HG03280 (cell line): ENCODE results near the gene ZBTB49.
"Not testable (repeated sequence)": the region's sequence is repeated elsewhere in the genome, so short reads cannot be mapped to it uniquely, and the experiment has no call there.

Source experiments
- ATAC-seq: cut with Tn5 transposase; IDR thresholded peaks from one replicate; pipeline ENCODE4 v1.9.1; 2021; ENCODE audit warnings: mild to moderate bottlenecking, moderate library complexity; ENCODE audit not compliant: unreplicated experiment

ZBTB49 gene

GRCh38 chr4:4289941-4290850 is at the start of gene ZBTB49, which contains the start of gene LYAR:
ZBTB49 (plus strand) TSS chr4:4290251; CDS start chr4:4299946, 9,695 bp downstream.
LYAR (minus strand) TSS chr4:4290154; CDS start chr4:4283742, 6,412 bp downstream.
- peak; percentile 87 for ATAC-seq

- ATAC-seq, result no peak
Observed at GRCh38 chr4:4245172-4245571, 44.9 kb upstream of the ZBTB49 start.

- peak; percentile 8 for ATAC-seq
Observed at GRCh38 chr4:4247696-4248028, 42.4 kb upstream of the ZBTB49 start.

- ATAC-seq, result peak; percentile 97
Observed at GRCh38 chr4:4248029-4248884, 41.8 kb upstream of the ZBTB49 start, which contains the start of gene TMEM128. TMEM128 (minus strand) TSS chr4:4248223; CDS start chr4:4248202, 21 bp downstream.

DNA sequence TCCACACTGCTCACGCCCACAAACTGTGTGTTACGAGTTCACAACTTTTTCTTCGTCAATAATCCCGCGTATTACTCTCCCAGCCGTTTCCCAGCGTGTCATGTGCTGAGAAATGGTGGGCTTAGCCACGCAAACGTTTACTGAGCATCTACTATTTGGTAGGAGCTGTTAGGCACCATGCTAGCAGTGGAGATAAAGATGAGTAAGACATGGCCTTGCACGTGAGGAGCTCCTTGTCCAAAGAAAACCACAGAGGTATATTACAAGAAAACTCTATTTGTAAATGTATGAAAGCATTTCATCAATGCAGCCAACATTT is 41.2 kb upstream of the ZBTB49 start:
- no peak for ATAC-seq

DNA sequence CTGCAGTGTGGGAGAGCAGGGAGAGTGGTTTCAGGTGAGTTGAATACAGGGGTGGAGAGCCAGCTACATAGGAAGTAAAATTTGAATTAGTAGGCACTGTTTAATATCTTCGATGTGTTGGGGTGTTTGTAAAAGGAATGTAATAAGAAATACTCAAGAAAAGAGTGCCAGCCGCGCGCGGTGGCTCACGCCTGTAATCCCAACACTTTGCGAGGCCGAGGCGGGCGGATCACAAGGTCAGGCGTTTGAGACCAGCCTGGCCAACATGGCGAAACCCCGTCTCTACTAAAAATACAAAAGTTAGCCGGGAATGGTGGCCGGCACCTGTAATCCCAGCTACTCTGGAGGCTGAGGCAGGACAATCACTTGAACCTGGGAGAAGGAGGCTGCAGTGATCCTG is 40.7 kb upstream of the ZBTB49 start:
- ATAC-seq, result not testable (repeated sequence)

GRCh38 chr4:4249866-4250265 is 40.2 kb upstream of the ZBTB49 start:
- no peak for ATAC-seq

- no peak for ATAC-seq
Observed at GRCh38 chr4:4254199-4254598, 35.9 kb upstream of the ZBTB49 start.

DNA sequence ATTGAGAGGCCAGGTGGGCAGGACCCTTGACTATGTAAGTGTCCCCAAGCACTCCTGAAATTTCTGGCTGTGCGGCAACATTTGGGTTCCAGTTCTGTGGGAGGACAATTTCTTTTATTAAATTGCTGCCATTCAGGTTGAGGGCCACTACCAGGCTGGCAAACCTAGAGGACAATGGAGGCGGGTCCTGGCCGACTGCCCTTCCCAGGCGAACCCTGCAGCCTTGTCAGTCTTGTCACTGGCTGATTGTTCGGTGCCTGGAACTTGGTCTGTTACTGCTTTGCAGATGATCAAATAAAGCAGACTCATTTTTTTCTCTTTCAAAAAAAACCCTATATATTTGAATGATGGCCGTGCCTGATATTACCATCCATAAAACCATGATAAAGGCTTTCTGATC is 35.4 kb upstream of the ZBTB49 start:
- no peak for ATAC-seq

DNA sequence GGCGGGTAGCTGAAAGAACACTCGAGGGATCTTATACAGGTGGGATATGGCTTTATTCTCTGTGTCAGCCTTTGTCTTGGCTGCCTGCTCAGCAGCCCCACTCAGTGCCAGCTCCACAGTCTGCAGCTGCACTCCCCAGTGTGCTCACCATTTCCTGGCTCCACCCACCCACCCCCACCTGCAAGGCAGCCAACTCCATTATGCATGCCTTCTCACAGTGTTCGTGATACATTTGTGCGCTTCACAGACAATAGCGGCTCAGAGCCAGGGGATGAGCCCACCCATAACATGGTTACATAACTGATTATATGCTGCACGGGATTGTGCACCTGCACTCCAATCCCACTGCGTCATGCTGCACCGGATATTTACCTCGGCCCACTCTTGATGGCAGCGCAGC is 33.3 kb upstream of the ZBTB49 start:
- ATAC-seq, result no peak

DNA sequence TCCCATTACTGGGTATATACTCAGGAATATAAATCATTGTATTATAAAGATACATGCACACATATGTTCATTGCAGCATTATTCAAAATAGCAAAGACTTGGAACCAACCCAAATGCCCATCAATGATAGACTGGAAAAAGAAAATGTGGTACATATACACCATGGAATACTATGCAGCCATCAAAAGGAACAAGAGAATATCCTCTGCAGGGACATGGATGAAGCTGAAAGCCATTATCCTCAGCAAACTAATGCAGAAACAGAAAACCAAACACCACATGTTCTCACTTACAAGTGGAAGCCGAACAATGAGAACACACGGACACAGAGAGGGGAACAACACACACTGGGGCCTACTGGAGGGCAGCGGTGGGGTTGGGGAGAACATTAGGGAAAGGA is 32.3 kb upstream of the ZBTB49 start:
- not testable (repeated sequence) for ATAC-seq

GRCh38 chr4:4259484-4260100 is 30.5 kb upstream of the ZBTB49 start:
- no peak for ATAC-seq

DNA sequence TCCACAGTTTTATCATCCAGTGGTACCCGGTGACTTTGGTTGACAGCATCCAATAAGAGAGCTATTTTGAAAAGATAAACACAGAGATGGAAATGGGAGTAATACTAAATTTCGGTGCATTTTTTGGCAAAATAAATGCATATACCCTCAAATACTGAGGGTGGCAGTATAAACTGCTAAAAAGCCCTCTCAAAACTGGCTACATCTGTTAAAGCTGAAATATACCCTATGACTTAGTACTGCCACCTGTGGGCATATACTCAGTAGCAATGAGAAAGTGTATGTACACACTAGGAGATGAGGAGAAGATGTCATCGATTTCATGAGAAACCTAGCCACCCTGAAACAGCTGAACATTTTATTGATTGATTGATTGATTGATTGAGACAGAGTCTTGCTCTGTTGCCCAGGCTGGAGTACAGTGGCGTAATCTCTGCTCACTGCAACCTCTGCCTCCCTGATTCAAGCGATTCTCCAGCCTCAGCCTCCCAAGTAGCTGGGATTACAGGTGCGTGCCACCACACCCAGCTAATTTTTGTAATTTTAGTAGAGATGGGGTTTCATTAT is 29.8 kb upstream of the ZBTB49 start:
- peak; percentile 69 for ATAC-seq

GRCh38 chr4:4267981-4268380 is 22.1 kb upstream of the ZBTB49 start:
- no peak for ATAC-seq

DNA sequence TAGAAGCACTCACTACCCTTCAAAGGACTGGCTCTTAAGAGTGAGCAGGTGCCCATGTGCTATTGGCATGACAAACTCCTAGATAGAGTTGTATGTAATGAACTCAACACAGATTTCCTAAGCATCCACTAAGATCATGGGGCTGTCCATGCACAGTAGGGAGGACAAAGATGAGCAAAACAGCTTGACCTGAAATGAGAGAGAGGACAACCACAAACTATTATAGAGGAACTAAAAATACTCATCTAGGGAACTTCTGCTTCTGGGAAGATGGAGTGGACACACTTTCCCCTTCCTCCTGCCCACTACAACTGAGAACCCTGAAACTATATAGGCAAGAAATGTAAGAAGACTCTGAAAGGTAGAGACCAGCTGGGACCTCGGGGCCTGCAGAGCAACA is 21.3 kb upstream of the ZBTB49 start:
- ATAC-seq, result no peak

DNA sequence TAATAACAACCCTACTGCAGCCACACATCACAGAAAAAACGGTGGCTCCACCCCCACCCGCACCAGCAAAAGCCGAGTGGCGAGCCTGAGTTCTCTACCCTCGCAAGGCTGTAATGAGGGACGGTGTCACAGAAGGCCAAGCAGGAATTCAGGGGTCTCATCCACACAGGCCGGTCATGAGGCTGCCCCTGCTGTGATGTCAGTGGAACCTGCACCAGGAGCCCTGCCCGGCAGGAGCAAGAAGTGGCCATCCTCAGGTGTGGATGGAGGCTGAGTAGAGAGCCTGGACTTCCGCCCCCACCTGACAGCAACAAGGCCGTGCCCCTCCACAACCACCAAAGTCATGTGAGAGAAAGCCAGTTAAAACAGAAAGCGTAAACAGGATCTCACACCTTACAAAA is 20.7 kb upstream of the ZBTB49 start:
- no peak for ATAC-seq

DNA sequence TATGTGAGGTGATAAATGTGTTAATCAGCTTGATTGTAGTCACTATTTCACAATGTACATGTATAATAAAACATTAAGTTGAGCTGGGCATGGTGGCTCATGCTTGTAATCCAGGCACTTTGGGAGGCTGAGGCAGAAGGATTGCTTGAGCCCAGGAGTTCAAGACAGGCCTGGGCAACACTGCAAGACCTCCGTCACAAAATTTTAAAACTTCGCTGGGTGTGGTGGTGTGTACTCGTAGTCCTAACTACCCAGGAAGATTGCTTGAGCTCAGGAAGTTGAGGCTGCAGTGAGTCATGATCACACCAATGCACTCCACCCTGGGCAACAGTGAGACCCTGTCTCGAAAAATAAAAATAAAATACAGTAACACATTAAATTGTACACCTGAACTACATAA is 20.2 kb upstream of the ZBTB49 start:
- ATAC-seq, result no peak

- ATAC-seq, result no peak
Observed at GRCh38 chr4:4270529-4270928, 19.5 kb upstream of the ZBTB49 start.

DNA sequence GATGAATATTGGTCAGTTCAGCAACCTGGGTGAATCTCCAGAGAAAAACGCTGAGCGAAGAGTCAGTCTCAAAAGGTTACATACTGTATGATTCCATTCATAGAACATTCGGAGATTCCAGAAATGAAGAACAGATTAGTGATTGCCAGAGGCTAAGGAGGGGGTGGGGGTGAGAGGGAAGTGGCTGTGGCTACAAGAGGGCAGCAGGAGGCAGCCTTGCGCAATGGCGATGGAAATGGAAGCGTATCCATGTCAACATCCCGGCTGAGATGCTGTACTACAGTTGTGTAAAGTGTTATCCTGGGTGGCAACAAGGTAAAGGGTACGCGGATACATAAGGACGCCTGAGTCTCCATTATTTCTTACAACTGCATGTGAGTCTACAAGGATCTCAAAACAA is 18.1 kb upstream of the ZBTB49 start:
- no peak for ATAC-seq

DNA sequence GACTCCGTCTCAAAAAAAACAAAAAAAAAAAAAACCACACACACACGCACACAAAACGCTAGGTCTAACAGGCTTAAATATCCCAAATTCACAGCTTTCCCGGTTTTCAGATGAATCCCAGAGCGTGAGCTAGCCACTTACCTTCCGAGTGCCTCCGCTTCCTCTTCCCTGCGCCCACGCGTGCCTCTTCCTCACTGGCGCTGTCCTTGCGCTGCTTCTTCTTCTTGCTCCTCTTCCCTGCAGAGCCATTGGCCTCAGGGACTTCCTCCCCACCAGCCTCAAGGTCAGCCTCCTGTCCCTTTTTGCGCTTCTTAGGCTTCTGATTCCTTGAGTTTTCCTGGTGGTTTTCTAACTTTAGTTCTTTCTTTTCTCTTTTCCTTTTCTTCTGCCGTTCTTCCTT is 15.8 kb upstream of the ZBTB49 start:
- ATAC-seq, result no peak

DNA sequence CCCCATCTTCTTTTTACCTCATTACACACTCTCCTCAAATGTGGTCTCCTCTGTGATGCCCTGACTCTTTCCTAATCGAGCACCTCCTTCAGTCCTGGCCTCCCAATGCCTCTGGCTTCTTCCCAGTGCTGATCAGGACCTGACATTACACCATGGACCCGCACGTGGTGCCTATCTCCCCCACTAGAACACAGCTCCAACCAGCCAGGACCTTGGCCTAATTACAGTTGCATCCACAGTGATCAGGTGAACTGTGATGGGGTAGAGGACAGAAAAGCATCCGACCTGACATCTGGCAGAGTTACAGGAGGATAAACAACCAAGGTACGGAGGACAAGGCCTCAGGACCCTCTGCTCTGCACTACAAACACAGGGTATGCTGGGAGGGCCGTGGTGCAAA is 12.5 kb upstream of the ZBTB49 start:
- ATAC-seq, result no peak
